Fibroblast of the aortic adventitia (primary cell): ENCODE measurements around the gene TIMM13. TPM values are rescaled to one million over a fixed set of nuclear protein-coding genes. Genes with fewer than 3 reads are reported as not detected.

Experiments used
- DNase-seq: peaks from one replicate; pipeline ENCODE4 v3.0.0-alpha.2; 2010; ENCODE audit warnings: low read depth
- H3K4me3 ChIP-seq: 2 replicates; pipeline ENCODE4 v1.5.1; 2011; ENCODE audit warnings: low read depth, mild to moderate bottlenecking, control low read depth, low read length, moderate library complexity
- total RNA-seq: library from RNA; depleted of rRNA; stranded (reverse); fragments of >200 nt; gene quantifications from 2 replicates; pipeline ENCODE4 v1.2.3, GENCODE V29; 2012; ENCODE audit warnings: low replicate concordance
- TF ChIP-seq, protein P1 (sequence below): IDR thresholded peaks from 2 replicates; pipeline ENCODE4 v1.5.1; 2011; ENCODE audit warnings: mild to moderate bottlenecking, low read length, control low read depth, inconsistent platforms; ENCODE audit not compliant: insufficient read depth

TIMM13 gene
- total RNA-seq, 1 donor, result 33.1 TPM

DNA sequence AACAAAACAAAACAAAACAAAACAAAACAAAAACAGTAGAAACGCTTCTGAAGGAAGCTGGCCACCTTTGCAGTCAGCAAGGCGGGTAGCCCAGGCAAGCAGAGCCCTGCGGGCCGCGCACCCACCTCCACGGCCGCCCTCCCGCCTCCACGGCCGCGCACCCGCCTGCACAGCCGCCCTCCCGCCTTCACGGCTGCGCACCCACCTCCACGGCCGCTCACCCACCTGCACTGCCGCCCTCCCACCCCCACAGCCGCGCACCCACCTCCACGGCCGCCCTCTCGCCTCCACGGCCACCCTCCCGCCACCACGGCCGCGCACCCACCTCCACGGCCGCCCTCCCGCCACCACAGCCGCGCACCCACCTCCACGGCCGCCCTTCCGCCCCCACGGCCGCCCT is 9.0 kb upstream of the TIMM13 start:
- H3K4me3 ChIP-seq, result no peak overlapping the region
- TF ChIP-seq, protein P1, sequence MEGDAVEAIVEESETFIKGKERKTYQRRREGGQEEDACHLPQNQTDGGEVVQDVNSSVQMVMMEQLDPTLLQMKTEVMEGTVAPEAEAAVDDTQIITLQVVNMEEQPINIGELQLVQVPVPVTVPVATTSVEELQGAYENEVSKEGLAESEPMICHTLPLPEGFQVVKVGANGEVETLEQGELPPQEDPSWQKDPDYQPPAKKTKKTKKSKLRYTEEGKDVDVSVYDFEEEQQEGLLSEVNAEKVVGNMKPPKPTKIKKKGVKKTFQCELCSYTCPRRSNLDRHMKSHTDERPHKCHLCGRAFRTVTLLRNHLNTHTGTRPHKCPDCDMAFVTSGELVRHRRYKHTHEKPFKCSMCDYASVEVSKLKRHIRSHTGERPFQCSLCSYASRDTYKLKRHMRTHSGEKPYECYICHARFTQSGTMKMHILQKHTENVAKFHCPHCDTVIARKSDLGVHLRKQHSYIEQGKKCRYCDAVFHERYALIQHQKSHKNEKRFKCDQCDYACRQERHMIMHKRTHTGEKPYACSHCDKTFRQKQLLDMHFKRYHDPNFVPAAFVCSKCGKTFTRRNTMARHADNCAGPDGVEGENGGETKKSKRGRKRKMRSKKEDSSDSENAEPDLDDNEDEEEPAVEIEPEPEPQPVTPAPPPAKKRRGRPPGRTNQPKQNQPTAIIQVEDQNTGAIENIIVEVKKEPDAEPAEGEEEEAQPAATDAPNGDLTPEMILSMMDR, result no peak
- no peak for DNase-seq

GRCh38 chr19:2434721-2435265 is 7.4 kb upstream of the TIMM13 start:
- TF ChIP-seq, protein P1, result no peak
- H3K4me3 ChIP-seq, result no peak overlapping the region

DNA sequence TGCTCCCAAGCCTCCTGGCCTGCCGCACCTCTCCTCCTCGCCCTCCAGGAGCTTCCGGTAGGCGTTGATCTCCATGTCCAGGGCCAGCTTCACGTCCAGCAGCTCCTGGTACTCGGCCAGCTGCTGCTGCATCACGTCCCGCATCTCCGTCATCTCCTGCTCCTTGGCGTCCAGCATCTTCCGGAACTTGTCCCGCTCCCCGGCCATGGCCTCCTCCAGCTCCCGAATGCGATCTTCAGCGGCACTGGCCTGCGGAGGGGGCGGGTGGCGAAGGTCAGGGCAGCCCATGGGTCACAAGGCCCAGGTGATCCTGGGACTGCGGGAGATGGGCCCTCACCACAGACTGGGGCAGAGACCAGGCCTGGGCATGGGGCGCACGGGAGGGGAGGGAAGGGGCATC is 6.9 kb upstream of the TIMM13 start:
- DNase-seq, result no peak
- H3K4me3 ChIP-seq, result no peak overlapping the region
- TF ChIP-seq, protein P1, result no peak

More at GRCh38 chr19:2434721-2435265, 7.4 kb upstream of the TIMM13 start:
- DNase-seq, result no peak

- DNase-seq, result no peak
- TF ChIP-seq, protein P1, result no peak
- H3K4me3 ChIP-seq, result no peak overlapping the region
Measured at GRCh38 chr19:2433854-2434253, 6.5 kb upstream of the TIMM13 start.

GRCh38 chr19:2432131-2432848 is 4.9 kb upstream of the TIMM13 start:
- H3K4me3 ChIP-seq, result no peak overlapping the region
- no peak for DNase-seq
- TF ChIP-seq, protein P1, result no peak

DNA sequence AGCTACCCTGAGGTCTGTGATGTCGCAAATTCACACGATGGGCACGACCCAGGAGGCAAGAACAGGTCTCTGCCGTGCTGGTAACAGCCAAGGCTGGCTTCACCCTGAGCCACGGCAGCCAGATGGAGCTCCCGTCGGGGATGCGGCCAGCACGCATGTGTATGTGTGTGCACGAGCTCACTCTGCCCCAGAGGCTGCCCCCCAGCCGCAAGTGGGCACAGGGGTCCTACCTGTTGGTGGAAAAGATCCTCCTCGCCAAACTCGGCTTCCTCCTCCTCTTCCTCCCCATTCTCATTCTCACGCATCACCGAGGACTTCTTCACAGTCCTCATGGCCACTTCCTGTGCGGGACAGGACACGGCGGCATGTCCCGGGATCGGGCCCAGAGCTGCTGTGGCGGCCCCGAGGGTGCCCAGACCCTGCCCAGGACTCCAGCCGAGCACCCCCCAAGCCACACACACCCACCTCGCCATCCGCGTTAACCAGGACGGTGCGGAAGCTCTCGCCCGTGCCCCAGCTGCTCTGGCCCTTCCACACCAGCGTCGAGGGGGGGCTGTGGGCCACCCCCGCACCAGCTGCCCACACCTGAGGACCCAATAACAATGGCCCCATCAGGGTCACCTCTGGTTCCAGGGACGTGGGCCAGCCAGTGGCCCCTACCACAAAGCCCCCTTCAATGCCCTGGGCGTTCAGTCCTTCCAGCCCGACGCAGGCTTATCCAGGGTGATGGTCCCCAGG is 4.1 kb upstream of the TIMM13 start:
- TF ChIP-seq, protein P1, result no peak

More for the DNA sequence above, 4.1 kb upstream of the TIMM13 start:
- no peak overlapping the region for H3K4me3 ChIP-seq
- DNase-seq, result no peak
